ENCODE results near the gene TCF12.

DNA sequence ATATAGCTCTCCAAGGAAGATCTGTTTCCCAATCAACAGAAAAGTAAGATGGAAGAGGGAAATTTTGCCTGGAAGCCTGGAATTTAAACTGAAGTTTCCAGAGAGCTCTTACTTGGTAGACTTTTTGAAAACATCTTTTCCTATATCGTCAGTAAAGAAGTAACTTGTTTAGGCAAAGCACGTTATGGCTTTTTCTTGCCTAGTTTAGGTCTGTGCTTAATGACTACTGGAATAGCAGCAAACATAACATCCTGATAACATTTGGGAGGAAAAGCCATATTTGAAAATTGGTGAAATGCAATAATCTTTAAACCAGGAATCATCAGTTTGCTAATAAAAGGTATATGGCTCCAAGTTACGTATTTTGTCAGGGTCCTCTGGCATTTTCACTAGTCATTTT is 297.4 kb downstream of the TCF12 start:
- TF ChIP-seq, protein P1, sequence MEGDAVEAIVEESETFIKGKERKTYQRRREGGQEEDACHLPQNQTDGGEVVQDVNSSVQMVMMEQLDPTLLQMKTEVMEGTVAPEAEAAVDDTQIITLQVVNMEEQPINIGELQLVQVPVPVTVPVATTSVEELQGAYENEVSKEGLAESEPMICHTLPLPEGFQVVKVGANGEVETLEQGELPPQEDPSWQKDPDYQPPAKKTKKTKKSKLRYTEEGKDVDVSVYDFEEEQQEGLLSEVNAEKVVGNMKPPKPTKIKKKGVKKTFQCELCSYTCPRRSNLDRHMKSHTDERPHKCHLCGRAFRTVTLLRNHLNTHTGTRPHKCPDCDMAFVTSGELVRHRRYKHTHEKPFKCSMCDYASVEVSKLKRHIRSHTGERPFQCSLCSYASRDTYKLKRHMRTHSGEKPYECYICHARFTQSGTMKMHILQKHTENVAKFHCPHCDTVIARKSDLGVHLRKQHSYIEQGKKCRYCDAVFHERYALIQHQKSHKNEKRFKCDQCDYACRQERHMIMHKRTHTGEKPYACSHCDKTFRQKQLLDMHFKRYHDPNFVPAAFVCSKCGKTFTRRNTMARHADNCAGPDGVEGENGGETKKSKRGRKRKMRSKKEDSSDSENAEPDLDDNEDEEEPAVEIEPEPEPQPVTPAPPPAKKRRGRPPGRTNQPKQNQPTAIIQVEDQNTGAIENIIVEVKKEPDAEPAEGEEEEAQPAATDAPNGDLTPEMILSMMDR (IDR thresholded peaks at IDR 0.05) = no peak
- TF ChIP-seq EP300 (IDR thresholded peaks at IDR 0.05) = no peak

Measured in esophagus muscularis mucosa (tissue), 3 donors.